ENCODE data around the gene GRK4. TPM values are rescaled to one million over a fixed set of nuclear protein-coding genes. Genes with fewer than 3 reads are reported as not detected.

The GRK4 gene
- total and polyA plus RNA-seq, 12 donors, result 4.7 to 24.5 (median 10.3) TPM

- ATAC-seq, result no peak
- no peak overlapping the region for H3K4me3 ChIP-seq
- WGBS, 2 donors, result 81 to 88% methylated on average over 7 of the region's 7 CpGs
- intact Hi-C loops (cut with DNase I), result loop anchor here in 1 of 10 donors (5.0 kb wide), 1 partner anchor 48 kb away; no protein-coding TSS in a partner anchor
- H3K27ac ChIP-seq, result no peak overlapping the region
- H3K27me3 ChIP-seq, result no peaks in the 10 kb centered on the region
- H3K4me1 ChIP-seq, result peaks cover 0 to 14% (median 3%) of the 10 kb centered on the region in 9 donors
- H3K9me3 ChIP-seq, result peaks cover 0 to 4% (median 0%) of the 10 kb centered on the region in 11 donors
- TF ChIP-seq CTCF (IDR thresholded peaks at IDR 0.05), result no peak
- DNase-seq, result no peak
- peaks cover 0 to 99% (median 62%) of the 10 kb centered on the region in 9 donors for H3K36me3 ChIP-seq
These were observed 38.5 kb upstream of the GRK4 start for GRCh38 chr4:2924765-2925301.

DNA sequence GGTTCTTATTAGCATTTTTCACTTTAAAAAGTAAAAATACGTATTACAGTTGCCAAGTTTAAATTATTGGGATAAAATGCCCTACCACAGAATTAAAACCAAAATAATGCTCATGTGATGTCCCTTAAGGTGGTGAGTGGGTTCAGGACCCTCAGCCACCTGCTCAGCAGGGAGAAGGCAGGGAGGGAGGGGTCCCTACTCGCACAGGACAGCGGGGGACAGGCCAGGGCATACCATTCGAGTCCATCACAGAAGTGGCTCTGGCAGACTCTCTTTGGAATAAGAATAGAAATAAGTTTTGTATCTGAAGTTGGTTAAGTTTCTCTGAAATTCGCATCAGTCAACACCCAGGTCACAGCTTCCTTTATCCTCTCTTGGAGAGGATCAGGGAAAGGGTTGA, 37.9 kb upstream of the GRK4 start:
- WGBS, 2 donors, result 91 to 96% methylated on average over 5 of the region's 5 CpGs
- no peak for TF ChIP-seq CTCF (IDR thresholded peaks at IDR 0.05)
- H3K27ac ChIP-seq, result no peak overlapping the region
- ATAC-seq (no peak), DNase-seq (no peak)
- peaks cover 0 to 99% (median 63%) of the 10 kb centered on the region in 9 donors for H3K36me3 ChIP-seq
- H3K4me1 ChIP-seq, result peaks cover 0 to 17% (median 3%) of the 10 kb centered on the region in 9 donors
- no peaks in the 10 kb centered on the region for H3K9me3 ChIP-seq
- intact Hi-C loops (cut with DNase I), result no loop called here
- H3K27me3 ChIP-seq, result no peaks in the 10 kb centered on the region
- no peak overlapping the region for H3K4me3 ChIP-seq

DNA sequence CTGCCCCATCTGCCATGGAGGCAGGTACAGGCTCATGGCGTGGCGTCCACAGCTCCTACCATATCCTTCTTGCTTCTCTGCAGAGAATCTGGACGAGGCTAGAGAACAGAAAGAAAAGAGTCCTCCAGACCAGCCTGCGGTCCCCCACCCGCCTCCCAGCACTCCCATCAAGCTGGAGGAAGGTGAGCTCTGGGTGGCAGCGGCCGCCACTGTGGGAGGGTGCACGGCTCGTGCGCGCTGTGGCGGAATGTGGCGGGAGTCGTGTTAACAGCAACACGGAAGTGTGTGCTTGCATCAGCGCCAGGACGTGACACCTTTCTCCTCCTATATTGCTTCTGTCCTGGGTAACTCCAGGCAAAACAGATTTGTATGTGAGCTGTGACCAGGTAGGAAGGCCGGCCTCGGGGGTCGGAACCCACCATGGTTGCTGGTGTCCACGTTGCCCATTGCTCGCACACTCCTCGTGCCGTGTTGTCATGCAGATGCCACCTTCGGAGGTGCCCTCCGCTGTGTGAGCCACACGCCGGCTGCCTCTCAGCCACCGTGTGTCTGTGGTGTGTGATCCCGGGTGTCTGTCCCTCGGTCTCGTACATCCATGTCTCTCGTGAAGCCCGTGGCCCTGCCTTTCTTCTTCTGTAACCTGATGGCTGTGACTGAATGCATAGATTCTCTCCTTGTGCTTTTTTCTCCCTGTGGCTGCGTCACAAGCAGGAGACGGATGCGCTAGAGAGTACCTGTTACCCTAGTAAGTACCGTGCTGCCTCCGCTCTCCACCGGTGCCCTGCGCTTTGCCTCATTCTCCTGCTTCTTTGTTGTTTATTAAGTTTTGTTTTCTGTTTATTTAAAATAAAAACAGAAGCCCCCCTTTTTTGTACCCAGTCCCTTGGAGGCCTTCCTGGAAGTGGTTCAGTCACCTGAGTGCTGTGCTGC, 37.2 kb upstream of the GRK4 start:
- H3K9me3 ChIP-seq, result no peaks in the 10 kb centered on the region
- DNase-seq (no peak), ATAC-seq (no peak)
- no peak for TF ChIP-seq CTCF (IDR thresholded peaks at IDR 0.05)
- H3K4me1 ChIP-seq, result peaks cover 0 to 24% (median 9%) of the 10 kb centered on the region in 9 donors
- 93 to 95% methylated on average over 41 of the region's 41 CpGs for WGBS, 2 donors
- no peak overlapping the region for H3K27ac ChIP-seq
- H3K27me3 ChIP-seq, result no peaks in the 10 kb centered on the region
- H3K36me3 ChIP-seq, result peaks cover 0 to 99% (median 69%) of the 10 kb centered on the region in 9 donors
- H3K4me3 ChIP-seq, result no peak overlapping the region
- intact Hi-C loops (cut with DNase I), result no loop called here

DNA sequence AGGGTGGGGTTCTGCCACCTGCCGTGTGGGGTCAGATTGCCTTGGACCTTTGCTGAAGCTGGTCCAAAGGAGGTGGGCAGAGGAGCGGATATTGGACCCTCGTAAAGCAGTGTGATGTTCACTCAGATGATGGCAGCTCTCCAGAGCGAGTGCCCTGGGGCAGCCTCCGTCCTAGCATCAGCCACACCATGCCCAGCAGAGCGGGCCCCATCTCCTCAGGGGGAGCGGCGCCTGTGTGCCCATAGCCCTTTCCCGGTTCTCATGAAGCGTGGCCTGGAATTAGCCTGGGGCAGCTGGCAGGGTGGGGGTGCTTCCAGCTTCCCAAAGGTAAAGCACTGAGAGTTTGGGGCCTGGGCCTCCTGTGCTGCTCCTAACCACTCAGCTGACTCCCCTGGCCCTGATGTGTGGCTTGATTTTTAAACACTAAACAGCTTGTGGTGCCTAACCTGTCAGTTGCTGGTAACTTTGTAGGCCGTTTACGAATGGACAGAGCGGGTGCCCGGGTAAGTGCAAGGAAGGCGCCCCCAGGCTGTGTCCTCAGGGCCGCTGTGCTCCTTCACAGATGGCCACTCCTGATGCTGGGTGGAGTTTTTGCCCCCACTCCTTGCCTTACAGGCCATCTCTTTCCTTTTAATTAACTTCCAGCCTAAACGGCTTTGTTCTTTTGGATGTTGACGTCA, 36.2 kb upstream of the GRK4 start:
- Histone ChIP-seq H3K27me3 (no peaks in the 10 kb centered on the region), H3K9me3 (no peaks in the 10 kb centered on the region), H3K36me3 (peaks cover 0 to 97% (median 69%) of the 10 kb centered on the region in 9 donors), H3K4me1 (peaks cover 3 to 33% (median 18%) of the 10 kb centered on the region in 9 donors), H3K4me3 (no peak overlapping the region), H3K27ac (no peak overlapping the region)
- intact Hi-C loops (cut with DNase I), result no loop called here
- ATAC-seq, result no peak
- WGBS, 2 donors, result 93% methylated on average over 18 of the region's 18 CpGs
- no peak for DNase-seq
- TF ChIP-seq CTCF (IDR thresholded peaks at IDR 0.05), result no peak

All from heart right ventricle (tissue), 16 donors.